Sigmoid colon (tissue), 7 donors: ENCODE data around the gene DAPK2. TPM values are rescaled to one million over a fixed set of nuclear protein-coding genes. Genes with fewer than 3 reads are reported as not detected.

Experiments
- DNase-seq: peaks from one replicate; pipeline ENCODE4 v3.0.0-alpha.2; 2019
- H3K27ac ChIP-seq, 4 donors: fragments of 200-600 bp; sonication (generic); one replicate each; pipeline ENCODE4 v1.5.1; 2016 to 2019; ENCODE audit warnings: mild to moderate bottlenecking in 1 of 4
- H3K27me3 ChIP-seq, 3 donors: fragments of 200-600 bp; sonication (generic); one replicate each; pipeline ENCODE4 v1.5.1; 2019; ENCODE audit warnings: mild to moderate bottlenecking in 1 of 3
- H3K36me3 ChIP-seq, 4 donors: fragments of 200-600 bp; sonication (generic); one replicate each; pipeline ENCODE4 v1.5.1; 2016 to 2019
- H3K4me1 ChIP-seq, 4 donors: fragments of 200-600 bp; sonication (generic); one replicate each; pipeline ENCODE4 v1.5.1; 2017 to 2019
- H3K4me3 ChIP-seq, 4 donors: fragments of 200-600 bp; sonication (generic); one replicate each; pipeline ENCODE4 v1.5.1; 2017 to 2019; ENCODE audit warnings: mild to moderate bottlenecking in 2 of 4, moderate library complexity in 1 of 4
- H3K9me3 ChIP-seq, 4 donors: fragments of 200-600 bp in 3 of 4; sonication (generic) in 3 of 4; one replicate each; pipeline versions ENCODE4 v1.5.1 to v1.6.1; 2013 to 2019
- CTCF ChIP-seq, 4 experiments: fragments of 450-650 bp in 3 of 4; fragments of 200-600 bp in 1 of 4; IDR thresholded peaks; one replicate each; pipeline ENCODE4 v1.5.1; 2016 to 2019; ENCODE audit warnings: antibody characterized with exemption in 4 of 4, mild to moderate bottlenecking in 3 of 4, moderate library complexity in 2 of 4
- EP300 ChIP-seq, 4 donors: sonication (generic); formaldehyde crosslinking; IDR thresholded peaks; one replicate each; pipeline ENCODE4 v1.6.1; 2017; ENCODE audit warnings: antibody characterized with exemption in 4 of 4
- POLR2A ChIP-seq, 2 donors: fragments of 450-650 bp; IDR thresholded peaks; one replicate each; pipeline ENCODE4 v1.6.1; 2016; ENCODE audit warnings: antibody characterized with exemption in 2 of 2, mild to moderate bottlenecking in 2 of 2, moderate library complexity in 2 of 2
- POLR2AphosphoS5 ChIP-seq, 4 donors: sonication (generic); formaldehyde crosslinking; IDR thresholded peaks; one replicate each; pipeline ENCODE4 v1.6.1; 2017; ENCODE audit warnings: antibody characterized with exemption in 4 of 4
- WGBS, 2 donors: extraction: QIAGEN DNeasy Blood & Tissue Kit; methylation state at CpG; one replicate each; pipeline ENCODE4 v1.1.7; 2013; 5-methylcytosine and 5-hydroxymethylcytosine counted together
- intact Hi-C: fragments of 100-400 bp; cut with DNase I; formaldehyde crosslinking; loops from one replicate; pipeline ENCODE4 v1.15.1; 2023
- polyA plus RNA-seq, 3 donors: library from polyadenylated mRNA; stranded (reverse); fragments of 200-250 nt; gene quantifications; one replicate each; pipeline ENCODE4 v1.2.3, GENCODE V29; 2013
- total RNA-seq, 4 donors: library from RNA; depleted of rRNA; stranded (reverse); fragments of >200 nt; gene quantifications; one replicate each; pipeline ENCODE4 v1.1.0, GENCODE V29; 2016
- donor health status: healthy with polysubstance abuse.
- donor health status: Bipolar disorder and iron deficiency.
- donor health status: healthy.

Gene DAPK2
- total and polyA plus RNA-seq, 7 donors = 2.1 to 27.7 (median 5.5) TPM

- 82 to 85% methylated on average over 4 of the region's 4 CpGs for WGBS, 2 donors
Measured at GRCh38 chr15:63931556-63931955, 114.7 kb downstream of the DAPK2 start.

GRCh38 chr15:63930034-63930433 lies 116.3 kb downstream of the DAPK2 start:
- peak; percentile 24 for DNase-seq
- intact Hi-C loops = no loop called here
- WGBS, 2 donors = 96% methylated on average over 7 of the region's 7 CpGs
- H3K36me3 ChIP-seq = no peaks in the 10 kb centered on the region
- no peak overlapping the region for H3K27ac ChIP-seq
- H3K4me3 ChIP-seq = no peak overlapping the region
- no peaks in the 10 kb centered on the region for H3K9me3 ChIP-seq
- H3K27me3 ChIP-seq = no peaks in the 10 kb centered on the region
- peaks cover 0 to 12% (median 9%) of the 10 kb centered on the region in 4 donors for H3K4me1 ChIP-seq
- TF ChIP-seq POLR2AphosphoS5 (IDR thresholded peaks at IDR 0.05) = no peak

More at GRCh38 chr15:63931556-63931955, 114.7 kb downstream of the DAPK2 start:
- peaks cover 0 to 1% (median 0%) of the 10 kb centered on the region in 4 donors for H3K4me1 ChIP-seq
- H3K4me3 ChIP-seq = no peak overlapping the region
- no peak for TF ChIP-seq CTCF (IDR thresholded peaks at IDR 0.05)
- TF ChIP-seq POLR2AphosphoS5 (IDR thresholded peaks at IDR 0.05) = no peak
- TF ChIP-seq EP300 (IDR thresholded peaks at IDR 0.05) = no peak
- no peak for TF ChIP-seq POLR2A (IDR thresholded peaks at IDR 0.05)
- intact Hi-C loops = no loop called here
- H3K27ac ChIP-seq = no peak overlapping the region
- H3K9me3 ChIP-seq = no peaks in the 10 kb centered on the region
- DNase-seq = peak; percentile 8
- H3K36me3 ChIP-seq = no peaks in the 10 kb centered on the region
- H3K27me3 ChIP-seq = no peaks in the 10 kb centered on the region

- H3K9me3 ChIP-seq = no peaks in the 10 kb centered on the region
- H3K36me3 ChIP-seq = no peaks in the 10 kb centered on the region
- no peak overlapping the region for H3K4me3 ChIP-seq
- no peaks in the 10 kb centered on the region for H3K27me3 ChIP-seq
- peaks cover 0 to 12% (median 9%) of the 10 kb centered on the region in 4 donors for H3K4me1 ChIP-seq
- 95 to 97% methylated on average over 2 of the region's 2 CpGs for WGBS, 2 donors
- no peak overlapping the region for H3K27ac ChIP-seq
- intact Hi-C loops = no loop called here
- DNase-seq = no peak
- TF ChIP-seq EP300 (IDR thresholded peaks at IDR 0.05) = no peak
- TF ChIP-seq POLR2A (IDR thresholded peaks at IDR 0.05) = no peak
- no peak for TF ChIP-seq POLR2AphosphoS5 (IDR thresholded peaks at IDR 0.05)
- TF ChIP-seq CTCF (IDR thresholded peaks at IDR 0.05) = no peak
Measured at GRCh38 chr15:63928185-63928842, 118.0 kb downstream of the DAPK2 start.

GRCh38 chr15:63923993-63924950 lies 122.0 kb downstream of the DAPK2 start:
- 90 to 91% methylated on average over 8 of the region's 8 CpGs for WGBS, 2 donors
- DNase-seq = no peak
- no peaks in the 10 kb centered on the region for H3K9me3 ChIP-seq
- H3K27me3 ChIP-seq = no peaks in the 10 kb centered on the region
- H3K4me1 ChIP-seq = peaks cover 0 to 12% (median 9%) of the 10 kb centered on the region in 4 donors
- no peaks in the 10 kb centered on the region for H3K36me3 ChIP-seq
- no peak for TF ChIP-seq CTCF (IDR thresholded peaks at IDR 0.05)
- no peak for TF ChIP-seq EP300 (IDR thresholded peaks at IDR 0.05)
- no peak for TF ChIP-seq POLR2A (IDR thresholded peaks at IDR 0.05)
- no peak for TF ChIP-seq POLR2AphosphoS5 (IDR thresholded peaks at IDR 0.05)
- no peak overlapping the region for H3K4me3 ChIP-seq
- H3K27ac ChIP-seq = no peak overlapping the region
- intact Hi-C loops = no loop called here

GRCh38 chr15:63922916-63923315 lies 123.4 kb downstream of the DAPK2 start:
- Histone ChIP-seq H3K36me3 (no peaks in the 10 kb centered on the region), H3K27ac (no peak overlapping the region), H3K9me3 (no peaks in the 10 kb centered on the region), H3K4me3 (no peak overlapping the region), H3K27me3 (no peaks in the 10 kb centered on the region), H3K4me1 (peaks cover 0 to 12% (median 9%) of the 10 kb centered on the region in 4 donors)
- no peak for DNase-seq
- TF ChIP-seq EP300 (IDR thresholded peaks at IDR 0.05) (no peak), POLR2A (IDR thresholded peaks at IDR 0.05) (no peak), CTCF (IDR thresholded peaks at IDR 0.05) (no peak), POLR2AphosphoS5 (IDR thresholded peaks at IDR 0.05) (no peak)
- intact Hi-C loops = no loop called here
- 89 to 91% methylated on average over 16 of the region's 16 CpGs for WGBS, 2 donors
